Choroid plexus epithelial cell (primary cell): ENCODE results near the gene CNIH3.
"Not testable (repeated sequence)": the region's sequence is repeated elsewhere in the genome, so short reads cannot be mapped to it uniquely, and the experiment has no call there.

ENCODE experiments used
- DNase-seq: peaks from one replicate; pipeline ENCODE4 v3.0.0-alpha.2; 2010; ENCODE audit warnings: low read depth
- H3K4me3 ChIP-seq: 2 replicates; pipeline ENCODE4 v1.5.1; 2011; ENCODE audit warnings: low read depth, mild to moderate bottlenecking, control low read depth, low read length, moderate library complexity
- CTCF ChIP-seq: conservative IDR thresholded peaks from 2 replicates; pipeline ENCODE4 v1.5.1; 2011; ENCODE audit warnings: low read depth, mild to moderate bottlenecking, control low read depth, inconsistent platforms, low read length, moderate library complexity

The CNIH3 gene

DNA sequence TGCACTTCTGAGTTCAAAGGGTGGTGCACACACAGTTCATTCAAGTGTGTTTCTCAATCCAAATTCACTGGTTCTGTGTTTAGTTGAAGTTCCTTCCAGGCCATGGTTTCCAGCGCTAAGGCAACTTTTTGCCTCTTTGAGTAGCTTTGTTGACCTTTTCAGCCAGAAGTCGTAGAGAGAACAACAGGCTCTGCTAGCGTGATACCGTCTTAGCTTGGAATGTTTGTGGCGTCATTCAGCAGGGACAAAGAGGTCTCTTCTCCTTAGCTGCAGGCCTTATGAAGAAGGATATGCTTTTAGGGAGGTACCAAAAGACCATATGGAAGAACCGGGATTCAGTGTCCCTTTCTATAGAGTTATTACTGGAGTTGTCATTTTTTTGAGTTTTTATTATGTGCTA lies 65.7 kb downstream of the CNIH3 start:
- TF ChIP-seq CTCF: no peak
- DNase-seq: no peak
- H3K4me3 ChIP-seq: no peak overlapping the region

DNA sequence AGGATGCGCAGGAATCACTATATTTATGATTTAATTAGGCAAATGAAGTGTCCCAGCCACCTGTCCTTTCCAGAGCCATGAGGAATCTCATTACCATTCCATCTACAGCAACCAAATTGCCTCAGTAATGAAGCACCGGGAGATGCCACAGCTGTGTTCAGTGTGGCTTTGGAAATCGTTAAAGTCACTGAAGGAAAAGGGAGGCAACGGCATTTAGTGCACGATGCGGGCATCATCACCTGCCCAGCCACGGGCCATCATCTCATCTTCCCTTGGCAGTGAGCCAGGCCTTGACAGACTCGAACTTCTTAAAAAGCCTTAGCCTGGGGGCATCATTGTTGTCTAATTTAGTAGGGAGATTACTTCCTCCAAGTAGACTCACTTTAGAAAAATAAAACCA lies 67.8 kb downstream of the CNIH3 start:
- no peak overlapping the region for H3K4me3 ChIP-seq
- no peak for DNase-seq
- TF ChIP-seq CTCF: no peak

DNA sequence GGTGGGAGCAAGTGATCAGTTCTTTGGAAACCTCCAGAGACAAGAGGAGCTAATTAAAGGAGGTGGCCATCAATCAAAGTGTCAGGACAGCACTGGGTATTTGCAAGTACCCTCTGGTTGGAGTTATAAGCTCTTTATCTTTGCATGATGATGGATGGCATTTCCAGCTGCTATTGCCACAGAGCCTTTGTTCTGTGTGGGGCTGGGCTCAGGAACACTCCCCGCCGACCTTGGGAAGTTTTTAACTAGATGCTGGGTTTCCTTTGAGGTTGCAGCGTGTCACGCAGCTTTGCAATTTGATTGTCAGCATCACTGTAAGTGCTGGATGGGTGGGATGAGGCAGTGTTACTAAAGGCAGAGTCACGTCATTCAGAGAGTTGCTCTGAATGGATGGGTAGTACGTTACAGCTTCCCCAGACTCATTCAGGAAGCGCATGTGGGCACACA lies 68.9 kb downstream of the CNIH3 start:
- DNase-seq: no peak
- TF ChIP-seq CTCF: no peak
- H3K4me3 ChIP-seq: no peak overlapping the region

GRCh38 chr1:224686140-224686539 lies 70.0 kb downstream of the CNIH3 start:
- not testable (repeated sequence) for H3K4me3 ChIP-seq, DNase-seq

- no peak for TF ChIP-seq CTCF
- H3K4me3 ChIP-seq: no peak overlapping the region
- DNase-seq: no peak
These were observed 71.3 kb downstream of the CNIH3 start for GRCh38 chr1:224687465-224687864.

DNA sequence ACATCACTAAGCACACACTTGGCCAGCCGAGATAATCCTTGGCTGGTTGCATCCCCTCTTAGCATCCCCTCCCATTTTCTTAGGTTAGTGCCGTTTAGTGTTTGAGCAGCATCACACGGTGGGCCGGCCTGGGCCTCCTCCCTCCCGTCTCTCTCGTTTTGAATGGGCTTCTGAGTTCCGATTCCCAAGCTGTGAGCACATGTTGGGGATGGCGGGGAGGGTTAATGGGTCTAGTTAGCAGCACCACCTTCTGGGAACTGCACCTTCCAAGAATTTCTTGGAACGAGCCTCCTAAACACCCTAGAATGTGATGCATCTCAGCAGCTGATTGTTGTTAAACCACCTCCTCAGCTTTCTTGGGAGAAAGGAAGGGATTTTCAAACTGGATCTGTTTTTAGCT lies 73.3 kb downstream of the CNIH3 start:
- DNase-seq: no peak
- H3K4me3 ChIP-seq: no peak overlapping the region
- TF ChIP-seq CTCF: no peak

DNA sequence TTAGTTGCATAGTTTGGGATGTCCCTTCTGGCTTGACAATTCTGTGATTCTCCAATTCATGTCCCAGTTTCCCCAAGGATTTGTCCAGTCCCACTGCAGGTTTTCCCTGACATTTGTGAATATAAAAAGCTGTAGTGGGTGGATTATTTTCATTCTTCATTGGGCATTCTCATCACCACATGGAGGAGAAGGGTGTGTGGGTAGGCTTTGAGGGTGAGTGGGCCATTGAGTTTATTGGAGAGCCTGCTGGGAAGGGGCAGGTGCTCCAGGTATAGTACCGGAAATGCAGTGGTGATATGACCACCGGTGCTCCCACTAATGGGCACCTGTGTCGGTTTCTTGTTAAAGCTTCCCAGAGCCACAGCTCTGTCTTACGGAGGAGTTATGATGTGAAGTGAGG lies 74.5 kb downstream of the CNIH3 start:
- no peak overlapping the region for H3K4me3 ChIP-seq
- TF ChIP-seq CTCF: no peak
- DNase-seq: no peak

- no peak for DNase-seq
- no peak for TF ChIP-seq CTCF
- H3K4me3 ChIP-seq: no peak overlapping the region
These were observed 75.2 kb downstream of the CNIH3 start for GRCh38 chr1:224691148-224691925.
